VCaP (cell line): Measurements from ENCODE around the gene SCYL2.

ENCODE experiments used
- H3K27ac ChIP-seq: fragments of 450-650 bp; 2 replicates; pipeline ENCODE4 v1.5.1; 2017
- TF ChIP-seq, protein P1 (sequence below): fragments of 450-650 bp; conservative IDR thresholded peaks from 2 replicates; pipeline ENCODE4 v1.5.1; 2017; ENCODE audit warnings: mild to moderate bottlenecking, moderate library complexity

SCYL2 gene

DNA sequence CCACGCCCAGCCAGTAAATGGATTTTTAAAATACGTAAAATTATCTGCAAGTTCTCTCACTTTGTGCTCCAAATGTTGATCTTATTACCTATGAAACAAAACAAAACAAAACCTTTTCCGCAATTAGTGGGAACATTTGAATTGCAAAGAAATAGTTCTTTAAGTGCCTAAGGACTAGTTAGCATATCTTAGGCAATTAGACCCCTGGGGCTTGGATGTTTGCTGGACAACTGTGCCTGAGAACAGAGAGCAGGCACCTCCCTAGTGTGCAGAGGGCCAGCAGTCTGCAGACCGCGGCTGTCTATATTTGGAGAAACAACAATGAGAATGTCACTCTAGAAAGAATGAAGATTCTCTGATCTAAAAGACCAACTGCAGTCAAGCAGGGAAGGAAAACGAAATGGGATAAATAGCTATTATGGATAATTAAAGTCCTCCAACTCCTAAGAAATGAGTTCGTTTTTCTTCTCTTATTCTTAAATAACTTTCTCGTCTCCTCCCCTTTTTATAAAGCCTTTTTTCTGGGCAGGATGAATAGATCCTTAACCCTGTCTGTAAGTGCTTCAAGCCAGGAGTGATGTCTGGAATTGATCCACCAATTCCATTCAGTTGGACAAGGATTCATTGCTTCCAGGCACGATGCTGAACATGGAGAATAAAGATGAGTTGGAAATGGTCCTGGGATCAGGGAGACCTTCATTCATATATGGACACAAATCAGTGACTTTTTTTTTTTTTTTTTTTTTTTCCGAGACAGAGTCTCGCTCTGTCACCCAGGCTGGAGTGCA lies 106.1 kb downstream of the SCYL2 start:
- H3K27ac ChIP-seq: no peak overlapping the region
- TF ChIP-seq, protein P1, sequence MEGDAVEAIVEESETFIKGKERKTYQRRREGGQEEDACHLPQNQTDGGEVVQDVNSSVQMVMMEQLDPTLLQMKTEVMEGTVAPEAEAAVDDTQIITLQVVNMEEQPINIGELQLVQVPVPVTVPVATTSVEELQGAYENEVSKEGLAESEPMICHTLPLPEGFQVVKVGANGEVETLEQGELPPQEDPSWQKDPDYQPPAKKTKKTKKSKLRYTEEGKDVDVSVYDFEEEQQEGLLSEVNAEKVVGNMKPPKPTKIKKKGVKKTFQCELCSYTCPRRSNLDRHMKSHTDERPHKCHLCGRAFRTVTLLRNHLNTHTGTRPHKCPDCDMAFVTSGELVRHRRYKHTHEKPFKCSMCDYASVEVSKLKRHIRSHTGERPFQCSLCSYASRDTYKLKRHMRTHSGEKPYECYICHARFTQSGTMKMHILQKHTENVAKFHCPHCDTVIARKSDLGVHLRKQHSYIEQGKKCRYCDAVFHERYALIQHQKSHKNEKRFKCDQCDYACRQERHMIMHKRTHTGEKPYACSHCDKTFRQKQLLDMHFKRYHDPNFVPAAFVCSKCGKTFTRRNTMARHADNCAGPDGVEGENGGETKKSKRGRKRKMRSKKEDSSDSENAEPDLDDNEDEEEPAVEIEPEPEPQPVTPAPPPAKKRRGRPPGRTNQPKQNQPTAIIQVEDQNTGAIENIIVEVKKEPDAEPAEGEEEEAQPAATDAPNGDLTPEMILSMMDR: no peak

DNA sequence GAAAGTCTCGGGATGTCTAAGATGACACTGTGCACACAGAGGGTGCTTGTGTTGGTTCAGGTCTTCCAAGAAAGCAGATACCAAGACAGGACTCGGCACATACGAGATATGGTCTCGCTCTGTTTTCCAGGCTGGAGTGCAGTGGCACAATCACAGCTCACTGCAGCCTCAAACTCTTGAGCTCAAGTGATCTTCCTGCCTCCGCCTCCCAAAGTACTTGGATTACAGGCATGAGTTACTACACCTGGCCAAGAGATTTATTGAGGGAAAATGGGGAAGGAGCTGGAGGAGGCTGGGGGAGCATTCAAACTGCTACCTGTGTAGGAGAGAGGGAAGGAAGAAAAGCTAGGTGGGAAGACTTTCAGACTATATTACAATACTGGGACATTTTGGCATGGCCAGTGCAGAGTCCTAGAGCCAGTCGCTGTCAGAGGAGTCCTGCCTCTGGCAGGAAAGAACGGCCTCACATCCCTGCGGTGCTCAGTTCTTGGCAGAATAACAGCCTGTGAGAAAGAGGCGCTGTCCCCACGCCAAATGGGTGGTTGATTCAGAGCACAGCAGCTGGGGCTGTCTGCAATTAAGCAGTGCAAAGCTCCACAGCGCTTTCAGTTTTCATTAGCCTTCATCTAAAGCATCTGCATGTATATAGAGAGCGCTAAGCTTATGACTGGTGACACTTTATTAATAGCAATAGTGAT lies 108.2 kb downstream of the SCYL2 start:
- no peak overlapping the region for H3K27ac ChIP-seq
- TF ChIP-seq, protein P1: no peak

GRCh38 chr12:100376161-100376560 lies 109.2 kb downstream of the SCYL2 start:
- TF ChIP-seq, protein P1: no peak
- no peak overlapping the region for H3K27ac ChIP-seq

DNA sequence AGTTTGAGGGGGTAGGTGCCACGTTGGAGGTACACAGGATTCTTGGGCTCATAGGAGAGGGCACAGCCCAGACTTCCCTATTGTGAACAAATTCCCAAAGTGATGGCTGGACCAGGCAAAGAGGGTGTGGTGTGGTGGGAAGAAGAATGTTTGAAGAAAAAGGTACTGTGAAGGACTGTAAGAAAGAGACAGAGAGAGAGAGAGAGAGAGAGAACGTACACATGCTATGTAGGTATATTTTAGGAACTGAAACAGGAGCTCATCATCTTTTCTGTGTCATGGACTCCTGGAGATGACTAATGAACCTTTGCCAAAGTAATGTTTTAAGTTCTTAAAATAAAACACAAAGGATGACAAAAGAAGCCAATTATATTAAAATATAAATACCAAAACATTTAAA lies 114.4 kb downstream of the SCYL2 start:
- H3K27ac ChIP-seq: no peak overlapping the region

DNA sequence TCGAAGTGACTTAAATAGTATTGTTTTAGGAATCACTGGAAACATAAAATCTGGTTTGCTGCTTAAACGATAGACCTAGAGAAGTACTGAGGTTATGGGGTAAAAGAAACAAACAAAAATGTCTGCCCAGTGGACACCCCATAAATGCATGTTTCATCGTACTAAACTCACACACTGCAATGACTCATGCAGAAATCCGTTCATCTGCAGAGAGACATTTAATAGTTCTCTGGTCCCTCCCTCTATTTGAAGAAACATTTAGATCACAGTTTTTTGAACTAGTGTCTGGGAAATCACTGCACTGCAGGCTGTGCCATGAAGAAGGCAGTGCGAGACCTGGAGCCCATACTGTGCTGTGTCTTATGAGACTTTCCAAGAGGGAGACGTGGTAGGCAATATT lies 115.4 kb downstream of the SCYL2 start:
- no peak overlapping the region for H3K27ac ChIP-seq
- TF ChIP-seq, protein P1: no peak

More for the DNA sequence above, 114.4 kb downstream of the SCYL2 start:
- TF ChIP-seq, protein P1: no peak

GRCh38 chr12:100383586-100384558 lies 116.9 kb downstream of the SCYL2 start:
- TF ChIP-seq, protein P1: no peak
- H3K27ac ChIP-seq: no peak overlapping the region

DNA sequence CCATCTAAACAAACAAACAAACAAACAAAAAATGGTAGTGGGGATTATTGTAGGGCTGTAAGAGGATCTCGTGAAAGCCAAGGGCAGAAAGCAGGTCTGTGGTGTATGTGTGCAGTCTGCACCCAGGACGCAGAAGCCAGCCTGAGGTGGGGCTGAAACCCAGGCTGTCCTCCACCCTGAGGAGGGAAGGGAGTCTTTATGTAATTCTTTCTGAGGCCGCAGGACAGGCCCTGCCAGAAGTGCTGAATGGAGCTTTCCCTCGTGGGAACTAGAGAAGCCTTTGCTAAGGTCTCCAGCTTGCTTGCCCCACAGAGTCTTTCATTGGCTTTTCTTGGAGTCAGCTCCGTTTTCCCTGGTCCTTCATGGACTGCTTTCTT lies 117.6 kb downstream of the SCYL2 start:
- no peak overlapping the region for H3K27ac ChIP-seq
- TF ChIP-seq, protein P1: no peak
